H9 (cell line): ENCODE measurements around the gene ERC2. TPM values are rescaled to one million over a fixed set of nuclear protein-coding genes. Genes with fewer than 3 reads are reported as not detected.

Source experiments
- DNase-seq: peaks from one replicate; pipeline ENCODE4 v3.0.0-alpha.2; 2017
- H2AFZ ChIP-seq: one replicate; pipeline ENCODE4 v1.6.1; 2013; ENCODE audit warnings: mild to moderate bottlenecking, low read length, control low read depth, moderate library complexity
- H2AK5ac ChIP-seq: 2 replicates; pipeline ENCODE4 v1.6.1; 2013; ENCODE audit warnings: low read length, control low read depth, mixed read lengths; ENCODE audit not compliant: insufficient read length
- H2BK120ac ChIP-seq: one replicate; pipeline ENCODE4 v1.6.1; 2013; ENCODE audit warnings: low read depth, mild to moderate bottlenecking, low read length, control low read depth, inconsistent platforms; ENCODE audit not compliant: poor library complexity, severe bottlenecking
- H2BK12ac ChIP-seq: 2 replicates; pipeline ENCODE4 v1.6.1; 2013; ENCODE audit warnings: low read length, control low read depth, mixed read lengths, low read depth; ENCODE audit not compliant: insufficient read length
- H2BK15ac ChIP-seq: 2 replicates; pipeline ENCODE4 v1.6.1; 2013; ENCODE audit warnings: low read depth, low read length, control low read depth
- H2BK20ac ChIP-seq: one replicate; pipeline ENCODE4 v1.6.1; 2013; ENCODE audit warnings: low read depth, mild to moderate bottlenecking, low read length, control low read depth, inconsistent platforms; ENCODE audit not compliant: poor library complexity, severe bottlenecking
- H2BK5ac ChIP-seq: 2 replicates; pipeline ENCODE4 v1.6.1; 2013; ENCODE audit warnings: low read length, control low read depth, mixed read lengths; ENCODE audit not compliant: insufficient read length
- H3K14ac ChIP-seq: 2 replicates; pipeline ENCODE4 v1.6.1; 2013; ENCODE audit warnings: low read length, control low read depth; ENCODE audit not compliant: insufficient read depth
- H3K18ac ChIP-seq: 2 replicates; pipeline ENCODE4 v1.6.1; 2013; ENCODE audit warnings: low read depth, mild to moderate bottlenecking, mixed read lengths, low read length, control low read depth; ENCODE audit not compliant: insufficient read length
- H3K23ac ChIP-seq: 2 replicates; pipeline ENCODE4 v1.6.1; 2013; ENCODE audit warnings: low read length, control low read depth, mixed read lengths, low read depth; ENCODE audit not compliant: insufficient read length
- H3K23me2 ChIP-seq: 2 replicates; pipeline ENCODE4 v1.6.1; 2013; ENCODE audit warnings: low read depth, mild to moderate bottlenecking, mixed read lengths, low read length, control low read depth; ENCODE audit not compliant: insufficient read length, poor library complexity, severe bottlenecking
- H3K27ac ChIP-seq: 2 replicates; pipeline ENCODE4 v1.5.1; 2013; ENCODE audit warnings: low read length, control low read depth, mixed read lengths, low read depth; ENCODE audit not compliant: insufficient read length
- H3K27me3 ChIP-seq: 2 replicates; pipeline ENCODE4 v1.6.1; 2013; ENCODE audit warnings: low read length, control low read depth, inconsistent platforms; ENCODE audit not compliant: insufficient read depth
- H3K4ac ChIP-seq: 2 replicates; pipeline ENCODE4 v1.6.1; 2013; ENCODE audit warnings: low read depth, mild to moderate bottlenecking, control low read depth, inconsistent platforms, low read length, moderate library complexity
- H3K4me1 ChIP-seq: 2 replicates; pipeline ENCODE4 v1.6.1; 2013; ENCODE audit warnings: low read length, control low read depth, inconsistent platforms; ENCODE audit not compliant: insufficient read depth
- H3K4me2 ChIP-seq: 2 replicates; pipeline ENCODE4 v1.6.1; 2013; ENCODE audit warnings: low read length, control low read depth, mixed read lengths; ENCODE audit not compliant: insufficient read length, insufficient read depth
- H3K56ac ChIP-seq: 2 replicates; pipeline ENCODE4 v1.6.1; 2013; ENCODE audit warnings: low read depth, mild to moderate bottlenecking, mixed read lengths, low read length, control low read depth; ENCODE audit not compliant: insufficient read length
- H3K79me1 ChIP-seq: 2 replicates; pipeline ENCODE4 v1.6.1; 2013; ENCODE audit warnings: low read depth, mild to moderate bottlenecking, moderate library complexity, low read length, control low read depth, inconsistent platforms; ENCODE audit not compliant: insufficient read depth, poor library complexity, severe bottlenecking
- H3K79me2 ChIP-seq: 2 replicates; pipeline ENCODE4 v1.6.1; 2013; ENCODE audit warnings: low read length, control low read depth, inconsistent platforms; ENCODE audit not compliant: insufficient read depth
- H3K9ac ChIP-seq: 2 replicates; pipeline ENCODE4 v1.6.1; 2013; ENCODE audit warnings: low read length, control low read depth, mixed read lengths; ENCODE audit not compliant: insufficient read length; ENCODE audit errors: extremely low read depth
- H3K9me3 ChIP-seq: one replicate; pipeline ENCODE4 v1.6.1; 2013; ENCODE audit warnings: low read depth, low read length, inconsistent platforms; ENCODE audit not compliant: control insufficient read depth
- H3T11ph ChIP-seq: one replicate; pipeline ENCODE4 v1.6.1; 2013; ENCODE audit warnings: mild to moderate bottlenecking, low read length, control low read depth, inconsistent platforms
- H4K20me1 ChIP-seq: one replicate; pipeline ENCODE4 v1.6.1; 2013; ENCODE audit not compliant: control insufficient read depth, insufficient read length, insufficient read depth
- H4K5ac ChIP-seq: 2 replicates; pipeline ENCODE4 v1.6.1; 2013; ENCODE audit warnings: low read depth, mild to moderate bottlenecking, mixed read lengths, low read length, control low read depth; ENCODE audit not compliant: insufficient read length
- H4K8ac ChIP-seq: replicated peaks from 2 replicates; pipeline ENCODE4 v1.6.1; 2013; ENCODE audit warnings: low read length, control low read depth, mixed read lengths, low read depth; ENCODE audit not compliant: insufficient read length
- H4K91ac ChIP-seq: 2 replicates; pipeline ENCODE4 v1.6.1; 2013; ENCODE audit warnings: low read depth, mild to moderate bottlenecking, moderate library complexity, mixed read lengths, low read length, control low read depth; ENCODE audit not compliant: insufficient read length
- H3K27ac Mint-ChIP-seq, 3 experiments: 2 replicates in 2 of 3; 3 replicates in 1 of 3; pipeline ENCODE4 v1.8.0; 2020 to 2021; ENCODE audit warnings: mixed read lengths in 3 of 3, mild to moderate bottlenecking in 1 of 3, moderate library complexity in 1 of 3
- H3K27me3 Mint-ChIP-seq: 2 replicates; pipeline ENCODE4 v1.8.0; 2021; ENCODE audit warnings: low read depth, mild to moderate bottlenecking, moderate library complexity, mixed read lengths
- H3K36me3 Mint-ChIP-seq, 3 experiments: 2 replicates in 2 of 3; 3 replicates in 1 of 3; pipeline ENCODE4 v1.8.0; 2020 to 2021; ENCODE audit warnings: low read depth in 3 of 3, mixed read lengths in 3 of 3; ENCODE audit not compliant: insufficient read depth in 1 of 3
- H3K4me1 Mint-ChIP-seq, 2 experiments: 2 replicates each; pipeline ENCODE4 v1.8.0; 2020; ENCODE audit warnings: mixed read lengths in 2 of 2
- H3K4me3 Mint-ChIP-seq, 2 experiments: 2 replicates in 1 of 2; 3 replicates in 1 of 2; pipeline ENCODE4 v1.8.0; 2020 to 2021; ENCODE audit warnings: mild to moderate bottlenecking in 2 of 2, mixed read lengths in 2 of 2, moderate library complexity in 1 of 2
- H3K9me3 Mint-ChIP-seq, 2 experiments: 2 replicates in 1 of 2; 3 replicates in 1 of 2; pipeline ENCODE4 v1.8.0; 2020; ENCODE audit warnings: mild to moderate bottlenecking in 2 of 2, mixed read lengths in 2 of 2, moderate library complexity in 1 of 2
- CTCF ChIP-seq: fragments of 200-600 bp; sonication (generic); conservative IDR thresholded peaks from 3 replicates; pipeline ENCODE4 v1.8.0; 2021; ENCODE audit warnings: antibody characterized with exemption, mild to moderate bottlenecking
- total RNA-seq: library from RNA; stranded (reverse); gene quantifications from 2 replicates; pipeline ENCODE4 v1.2.1, GENCODE V29; 2021

Gene ERC2
- total RNA-seq, 1 experiment from 2014 or later, result 15.4 TPM

GRCh38 chr3:56094170-56094569, 374.1 kb downstream of the ERC2 start:
- no peak overlapping the region for H3K18ac ChIP-seq
- no peaks in the 10 kb centered on the region for H3K79me1 ChIP-seq
- H3K27me3 ChIP-seq, result no peaks in the 10 kb centered on the region
- no peaks in the 10 kb centered on the region for H4K20me1 ChIP-seq
- no peaks in the 10 kb centered on the region for H3K27me3 Mint-ChIP-seq
- H2BK5ac ChIP-seq, result no peak overlapping the region
- no peak for TF ChIP-seq CTCF
- H2BK120ac ChIP-seq, result no peak overlapping the region
- H2BK12ac ChIP-seq, result no peak overlapping the region
- no peak overlapping the region for H3K56ac ChIP-seq
- 0 out of 7 replicates have a peak, but pooled peaks cover 0 to 2% (median 0%) of the 10 kb centered on the region in 3 experiments for H3K36me3 Mint-ChIP-seq
- H3K27ac Mint-ChIP-seq, result no peak overlapping the region
- no peak overlapping the region for H2BK15ac ChIP-seq
- H3K23me2 ChIP-seq, result no peaks in the 10 kb centered on the region
- H3K79me2 ChIP-seq, result no peaks in the 10 kb centered on the region
- H3K4me1 ChIP-seq, result no peaks in the 10 kb centered on the region
- no peak overlapping the region for H4K5ac ChIP-seq
- no peak overlapping the region for H3K4ac ChIP-seq
- H3K9ac ChIP-seq, result no peak overlapping the region
- H2BK20ac ChIP-seq, result no peak overlapping the region
- peaks cover 3 to 4% of the 10 kb centered on the region in 2 experiments; a peak in 3 of 4 replicates for H3K4me1 Mint-ChIP-seq
- H3K4me3 Mint-ChIP-seq, result no peak overlapping the region
- H2AFZ ChIP-seq, result no peak overlapping the region
- no peak overlapping the region for H4K91ac ChIP-seq
- no peak overlapping the region for H3K14ac ChIP-seq
- no peak overlapping the region for H3K23ac ChIP-seq
- no peak overlapping the region for H3K4me2 ChIP-seq
- H3T11ph ChIP-seq, result no peak overlapping the region
- no peaks in the 10 kb centered on the region for H3K9me3 Mint-ChIP-seq
- no peak overlapping the region for H3K27ac ChIP-seq
- no peak for DNase-seq
- H4K8ac ChIP-seq, result no peak overlapping the region
- no peak overlapping the region for H2AK5ac ChIP-seq
- no peaks in the 10 kb centered on the region for H3K9me3 ChIP-seq
